IMR-90 (cell line): ENCODE data around the gene SCN8A. TPM values are rescaled to one million over a fixed set of nuclear protein-coding genes. Genes with fewer than 3 reads are reported as not detected.

Source experiments
- ATAC-seq: fragments of 200-7000 bp; cut with Tn5 transposase; 2 replicates; pipeline ENCODE4 v1.9.1; 2020; ENCODE audit warnings: low read depth, mild to moderate bottlenecking, moderate library complexity
- BruUV-seq: library from RNA; stranded (reverse); fragments of 400-500 nt; replicated peaks from 2 replicates; lab custom pipeline; 2021; lab: Mats Ljungman, UMichigan
- CTCF ChIA-PET: fragments of 300-600 bp; formaldehyde crosslinking; extraction: SDS; loops from one replicate; lab custom pipeline; 2021; ENCODE audit warnings: antibody characterized with exemption; lab: Yijun Ruan, JAX
- POLR2A ChIA-PET: fragments of 300-600 bp; sonication (Branson Sonifier 250); formaldehyde crosslinking; loops from one replicate; lab custom pipeline; 2022; ENCODE audit warnings: antibody characterized with exemption; ENCODE audit not compliant: unreplicated experiment; lab: Charles Lee
- DNase-seq: peaks from one replicate; pipeline ENCODE4 v3.0.0; 2013
- H2AFZ ChIP-seq: replicated peaks from 2 replicates; pipeline ENCODE3; 2013; ENCODE audit warnings: low read length, mild to moderate bottlenecking; ENCODE audit not compliant: poor library complexity
- H2AK5ac ChIP-seq: 2 replicates; pipeline ENCODE4 v1.6.1; 2013; ENCODE audit warnings: low read depth, low read length, inconsistent platforms
- H2AK9ac ChIP-seq: replicated peaks from 2 replicates; pipeline ENCODE3; 2013; ENCODE audit warnings: mild to moderate bottlenecking, low read depth, low read length, moderate library complexity; ENCODE audit not compliant: poor library complexity
- H2BK120ac ChIP-seq: 2 replicates; pipeline ENCODE4 v1.6.1; 2013; ENCODE audit warnings: low read depth, low read length, inconsistent platforms
- H2BK15ac ChIP-seq: 3 replicates; pipeline ENCODE4 v1.6.1; 2013; ENCODE audit warnings: low read depth, low read length, inconsistent platforms
- H2BK20ac ChIP-seq: 2 replicates; pipeline ENCODE4 v1.6.1; 2013; ENCODE audit warnings: low read depth, mild to moderate bottlenecking, inconsistent platforms, low read length, moderate library complexity
- H2BK5ac ChIP-seq: 2 replicates; pipeline ENCODE4 v1.6.1; 2013; ENCODE audit warnings: mild to moderate bottlenecking, low read depth, low read length, inconsistent platforms; ENCODE audit not compliant: poor library complexity, severe bottlenecking
- H3K14ac ChIP-seq: replicated peaks from 2 replicates; pipeline ENCODE4 v1.6.1; 2013; ENCODE audit warnings: low read depth, low read length, inconsistent platforms
- H3K18ac ChIP-seq: 2 replicates; pipeline ENCODE4 v1.6.1; 2013; ENCODE audit warnings: low read depth, low read length, control low read depth
- H3K23ac ChIP-seq: 2 replicates; pipeline ENCODE4 v1.6.1; 2013; ENCODE audit warnings: low read depth, low read length, inconsistent platforms
- H3K27ac ChIP-seq: 2 replicates; pipeline ENCODE4 v1.5.1; 2013; ENCODE audit warnings: mild to moderate bottlenecking, control low read depth, low read length; ENCODE audit not compliant: insufficient read depth
- H3K27me3 ChIP-seq: 2 replicates; pipeline ENCODE4 v1.6.1; 2013; ENCODE audit warnings: low read length; ENCODE audit not compliant: control insufficient read depth, insufficient read depth
- H3K36me3 ChIP-seq: 2 replicates; pipeline ENCODE4 v1.6.1; 2013; ENCODE audit warnings: low read length, mixed read lengths; ENCODE audit not compliant: control insufficient read depth, insufficient read depth
- H3K4ac ChIP-seq: 2 replicates; pipeline ENCODE4 v1.6.1; 2013; ENCODE audit warnings: low read depth, low read length, inconsistent platforms
- H3K4me1 ChIP-seq: 2 replicates; pipeline ENCODE4 v1.6.1; 2013; ENCODE audit warnings: low read length, mixed read lengths; ENCODE audit not compliant: control insufficient read depth, insufficient read depth
- H3K4me2 ChIP-seq: 2 replicates; pipeline ENCODE4 v1.6.1; 2013; ENCODE audit warnings: low read depth, mild to moderate bottlenecking, control low read depth, low read length, moderate library complexity
- H3K4me3 ChIP-seq: 2 replicates; pipeline ENCODE4 v1.5.1; 2013; ENCODE audit warnings: low read depth, mild to moderate bottlenecking, control low read depth, low read length, moderate library complexity; ENCODE audit not compliant: insufficient read depth
- H3K56ac ChIP-seq: 2 replicates; pipeline ENCODE4 v1.6.1; 2013; ENCODE audit warnings: low read length, inconsistent platforms; ENCODE audit not compliant: insufficient read depth; ENCODE audit errors: extremely low read depth
- H3K79me1 ChIP-seq, 2 experiments: 2 replicates each; pipeline ENCODE4 v1.6.1; 2013; ENCODE audit warnings: low read length in 2 of 2, inconsistent platforms in 1 of 2, low read depth in 1 of 2
- H3K9ac ChIP-seq: 2 replicates; pipeline ENCODE4 v1.6.1; 2013; ENCODE audit warnings: low read depth, low read length, control low read depth
- H3K9me1 ChIP-seq: 2 replicates; pipeline ENCODE4 v1.6.1; 2013; ENCODE audit warnings: low read length, inconsistent platforms; ENCODE audit not compliant: insufficient read depth
- H3K9me3 ChIP-seq: 2 replicates; pipeline ENCODE4 v1.6.1; 2013; ENCODE audit warnings: low read length; ENCODE audit not compliant: control insufficient read depth, insufficient read depth
- H4K20me1 ChIP-seq: 2 replicates; pipeline ENCODE4 v1.6.1; 2013; ENCODE audit warnings: low read length, inconsistent platforms; ENCODE audit not compliant: insufficient read depth
- H4K5ac ChIP-seq: 2 replicates; pipeline ENCODE4 v1.6.1; 2013; ENCODE audit warnings: mild to moderate bottlenecking, low read depth, low read length, control low read depth
- H4K8ac ChIP-seq, 2 experiments: 2 replicates each; pipeline ENCODE4 v1.6.1; 2013; ENCODE audit warnings: low read depth in 2 of 2, low read length in 2 of 2, control low read depth in 1 of 2, inconsistent platforms in 1 of 2
- H4K91ac ChIP-seq: 2 replicates; pipeline ENCODE4 v1.6.1; 2013; ENCODE audit warnings: low read depth, low read length, inconsistent platforms; ENCODE audit not compliant: insufficient read depth
- BHLHE40 ChIP-seq: fragments of 150-350 bp; IDR thresholded peaks from 2 replicates; pipeline ENCODE4 v1.6.1; 2016; ENCODE audit warnings: mild to moderate bottlenecking, low read depth, low read length
- CTCF ChIP-seq: conservative IDR thresholded peaks from 2 replicates; pipeline ENCODE4 v1.5.1; 2012; ENCODE audit warnings: mild to moderate bottlenecking, low read depth, low read length, improper control_type of control experiment
- FOS ChIP-seq: fragments of 150-350 bp; IDR thresholded peaks from 2 replicates; pipeline ENCODE4 v1.6.1; 2016; ENCODE audit warnings: low read depth, low read length
- MAZ ChIP-seq: IDR thresholded peaks from 2 replicates; pipeline ENCODE4 v1.6.1; 2012; ENCODE audit warnings: low read depth, mild to moderate bottlenecking, low read length, improper control_type of control experiment, moderate library complexity, borderline replicate concordance
- POLR2A ChIP-seq: IDR thresholded peaks from 2 replicates; pipeline ENCODE4 v1.6.1; 2012; ENCODE audit warnings: mild to moderate bottlenecking, low read depth, low read length
- RAD21 ChIP-seq: IDR thresholded peaks from 2 replicates; pipeline ENCODE4 v1.6.1; 2012; ENCODE audit warnings: low read length, improper control_type of control experiment
- RFX5 ChIP-seq: IDR thresholded peaks from 2 replicates; pipeline ENCODE4 v1.8.0; 2012; ENCODE audit warnings: low read depth, mild to moderate bottlenecking, low read length, moderate library complexity
- SMC3 ChIP-seq: fragments of 150-350 bp; IDR thresholded peaks from 2 replicates; pipeline ENCODE4 v1.6.1; 2016; ENCODE audit warnings: low read depth, mild to moderate bottlenecking, antibody characterized with exemption, low read length, moderate library complexity
- WGBS, 2 experiments: methylation state at CpG; one replicate each; pipeline versions ENCODE4 v1.1.5 to v1.1.7; 2013; ENCODE audit warnings: missing lambda C conversion rate in 2 of 2; ENCODE audit not compliant: insufficient read length in 1 of 2; ENCODE audit errors: extremely low coverage in 2 of 2; 5-methylcytosine and 5-hydroxymethylcytosine counted together
- dilution Hi-C: fragments of 300-500 bp; cut with HindIII; formaldehyde crosslinking; loops from one replicate; pipeline ENCODE4 v1.14.3; 2018; ENCODE audit warnings: low sequenced_read_pairs; ENCODE audit not compliant: unreplicated experiment
- in situ Hi-C: fragments of 300-500 bp; cut with MboI; formaldehyde crosslinking; loops from 3 replicates; pipeline ENCODE4 v1.14.3; 2019; ENCODE audit warnings: low sequenced_read_pairs, inconsistent platforms, mixed read lengths
- intact Hi-C: fragments of 100-400 bp; cut with micrococcal nuclease; formaldehyde crosslinking; loops from 2 replicates; pipeline ENCODE4 v1.10.0; 2022
- polyA plus RNA-seq, 3 experiments: library from polyadenylated mRNA; depleted of rRNA; stranded (reverse); fragments of >200 nt; gene quantifications; 2 replicates each; pipeline ENCODE4 v1.2.3, GENCODE V29; 2012; ENCODE audit warnings: low replicate concordance in 1 of 3
- total RNA-seq: library from RNA; depleted of rRNA; stranded (reverse); fragments of >200 nt; gene quantifications from 2 replicates; pipeline ENCODE4 v1.2.3, GENCODE V29; 2012
- TF ChIP-seq, protein P1 (sequence below): fragments of 150-350 bp; IDR thresholded peaks from 2 replicates; pipeline ENCODE4 v1.6.1; 2016; ENCODE audit warnings: low read depth, mild to moderate bottlenecking, low read length, moderate library complexity, borderline replicate concordance

SCN8A gene
- total and polyA plus RNA-seq, 2 of the 4 experiments (the other 2 are of a cell fraction): 6.9 to 19.7 TPM

- Histone ChIP-seq H3K4me3 (no peak overlapping the region), H2AFZ (no peak overlapping the region), H2AK9ac (no peak overlapping the region), H3K4me1 (no peaks in the 10 kb centered on the region), H3K4me2 (no peak overlapping the region), H2AK5ac (no peak overlapping the region), H2BK5ac (no peak overlapping the region), H4K8ac (no peak overlapping the region), H3K27me3 (no peaks in the 10 kb centered on the region), H3K9me3 (no peaks in the 10 kb centered on the region), H3K36me3 (no peaks in the 10 kb centered on the region), H2BK15ac (no peak overlapping the region), H4K20me1 (peaks cover 59% of the 10 kb centered on the region; the same call in 1 of the 2 replicates), H4K91ac (no peak overlapping the region), H3K79me1 (peaks cover 8 to 56% of the 10 kb centered on the region in 2 experiments), H2BK20ac (no peak overlapping the region), H4K5ac (no peak overlapping the region), H3K23ac (no peak overlapping the region), H3K14ac (no peak overlapping the region), H3K9me1 (peaks cover under 1% of the 10 kb centered on the region), H2BK120ac (no peak overlapping the region), H3K56ac (no peak overlapping the region), H3K4ac (no peak overlapping the region), H3K27ac (no peak overlapping the region), H3K9ac (no peak overlapping the region), H3K18ac (no peak overlapping the region)
- in situ Hi-C loops (no loop called here), intact Hi-C loops (no loop called here), dilution Hi-C loops (no loop called here)
- WGBS, 2 experiments: 40 to 85% methylated on average over 1 of the region's 4 CpGs
- CTCF ChIA-PET: no interaction called here
- no peak for ATAC-seq
- TF ChIP-seq POLR2A (no peak), CTCF (no peak), MAZ (no peak), SMC3 (no peak), RAD21 (no peak), RFX5 (no peak), FOS (no peak), BHLHE40 (no peak)
- TF ChIP-seq, protein P1, sequence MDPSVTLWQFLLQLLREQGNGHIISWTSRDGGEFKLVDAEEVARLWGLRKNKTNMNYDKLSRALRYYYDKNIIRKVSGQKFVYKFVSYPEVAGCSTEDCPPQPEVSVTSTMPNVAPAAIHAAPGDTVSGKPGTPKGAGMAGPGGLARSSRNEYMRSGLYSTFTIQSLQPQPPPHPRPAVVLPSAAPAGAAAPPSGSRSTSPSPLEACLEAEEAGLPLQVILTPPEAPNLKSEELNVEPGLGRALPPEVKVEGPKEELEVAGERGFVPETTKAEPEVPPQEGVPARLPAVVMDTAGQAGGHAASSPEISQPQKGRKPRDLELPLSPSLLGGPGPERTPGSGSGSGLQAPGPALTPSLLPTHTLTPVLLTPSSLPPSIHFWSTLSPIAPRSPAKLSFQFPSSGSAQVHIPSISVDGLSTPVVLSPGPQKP: no peak
- no TSS peak for BruUV-seq
- POLR2A ChIA-PET: no interaction called here
- no peak for DNase-seq
Observed at GRCh38 chr12:51598156-51598555, 7.1 kb downstream of the SCN8A start.
